HEK293 (cell line): ENCODE data around the gene JMJD6.
A peak's percentile ranks its signal among the peaks of the same experiment; 100 is the strongest.

Experiments
- CTCF ChIA-PET: fragments of 350-600 bp; formaldehyde crosslinking; extraction: SDS; loops from one replicate; lab custom pipeline; 2021; ENCODE audit warnings: antibody characterized with exemption; lab: Yijun Ruan, JAX
- POLR2A ChIA-PET: fragments of 300-600 bp; formaldehyde crosslinking; extraction: SDS; loops from one replicate; lab custom pipeline; 2020; ENCODE audit warnings: antibody characterized with exemption, inconsistent platforms; lab: Yijun Ruan, JAX
- H3K27ac ChIP-seq: fragments of 200-500 bp; sonication (Bioruptor generic); 2 replicates; pipeline ENCODE4 v1.5.1; 2014; ENCODE audit warnings: low read depth, low read length, control low read depth, inconsistent platforms; ENCODE audit errors: extremely low read depth
- H3K36me3 ChIP-seq, 2 experiments: fragments of 200-500 bp in 1 of 2; sonication (Bioruptor generic) in 1 of 2; 1 replicate in 1 of 2; 2 replicates in 1 of 2; pipeline ENCODE4 v1.5.1; 2014 to 2017; ENCODE audit warnings: inconsistent platforms in 2 of 2, low read length in 2 of 2; ENCODE audit not compliant: control insufficient read depth in 2 of 2, insufficient read depth in 1 of 2
- H3K4me1 ChIP-seq: fragments of 200-500 bp; sonication (Bioruptor generic); 2 replicates; pipeline ENCODE4 v1.5.1; 2014; ENCODE audit warnings: mild to moderate bottlenecking, low read length, inconsistent platforms; ENCODE audit not compliant: control insufficient read depth, insufficient read depth
- H3K4me3 ChIP-seq: 2 replicates; pipeline ENCODE4 v1.5.1; 2011; ENCODE audit warnings: low read depth, mild to moderate bottlenecking, control low read depth, low read length, moderate library complexity
- H3K9me3 ChIP-seq: fragments of 200-500 bp; sonication (Bioruptor generic); 2 replicates; pipeline ENCODE4 v1.5.1; 2014; ENCODE audit warnings: low read depth, low read length, inconsistent platforms; ENCODE audit not compliant: control insufficient read depth, insufficient read depth
- GLIS2 ChIP-seq: fragments of 450-650 bp; formaldehyde crosslinking; IDR thresholded peaks from 2 replicates; pipeline ENCODE4 v1.5.1; 2016; ENCODE audit warnings: missing biosample characterization, missing genetic modification characterization
- HOXD13 ChIP-seq: sonication (generic); formaldehyde crosslinking; IDR thresholded peaks from 2 replicates; pipeline ENCODE4 v1.8.0; 2022; ENCODE audit warnings: missing genetic modification reagents, borderline replicate concordance
- MEIS1 ChIP-seq: sonication (generic); formaldehyde crosslinking; IDR thresholded peaks from 2 replicates; pipeline ENCODE4 v1.8.1; 2022; ENCODE audit warnings: missing genetic modification reagents, mild to moderate bottlenecking, borderline replicate concordance
- PRDM6 ChIP-seq: fragments of 450-650 bp; formaldehyde crosslinking; IDR thresholded peaks from 2 replicates; pipeline ENCODE4 v1.5.1; 2017; ENCODE audit warnings: missing biosample characterization, missing genetic modification characterization
- ZBTB17 ChIP-seq: fragments of 450-650 bp; formaldehyde crosslinking; IDR thresholded peaks from 2 replicates; pipeline ENCODE4 v1.5.1; 2016; ENCODE audit warnings: missing biosample characterization, missing genetic modification characterization
- ZBTB20 ChIP-seq: fragments of 450-650 bp; formaldehyde crosslinking; IDR thresholded peaks from 2 replicates; pipeline ENCODE4 v1.5.1; 2016; ENCODE audit warnings: missing biosample characterization, missing genetic modification characterization
- ZBTB7A ChIP-seq: fragments of 450-650 bp; formaldehyde crosslinking; IDR thresholded peaks from 2 replicates; pipeline ENCODE4 v1.5.1; 2016; ENCODE audit warnings: low read depth, missing biosample characterization, missing genetic modification characterization
- ZNF19 ChIP-seq: fragments of 450-650 bp; formaldehyde crosslinking; IDR thresholded peaks from 2 replicates; pipeline ENCODE4; 2016; ENCODE audit warnings: missing biosample characterization, missing genetic modification characterization, low read depth
- ZNF2 ChIP-seq: fragments of 450-650 bp; formaldehyde crosslinking; IDR thresholded peaks from 2 replicates; pipeline ENCODE4 v1.5.1; 2016; ENCODE audit warnings: missing biosample characterization, missing genetic modification characterization
- ZNF202 ChIP-seq: fragments of 450-650 bp; formaldehyde crosslinking; IDR thresholded peaks from 2 replicates; pipeline ENCODE4 v1.5.1; 2016; ENCODE audit warnings: missing biosample characterization, missing genetic modification characterization, borderline replicate concordance
- ZNF248 ChIP-seq: fragments of 450-650 bp; formaldehyde crosslinking; IDR thresholded peaks from 2 replicates; pipeline ENCODE4 v1.5.1; 2017; ENCODE audit warnings: missing biosample characterization, missing genetic modification characterization
- ZNF26 ChIP-seq: fragments of 450-650 bp; formaldehyde crosslinking; IDR thresholded peaks from 2 replicates; pipeline ENCODE4 v1.5.1; 2016; ENCODE audit warnings: missing biosample characterization, missing genetic modification characterization
- ZNF302 ChIP-seq: fragments of 450-650 bp; formaldehyde crosslinking; IDR thresholded peaks from 2 replicates; pipeline ENCODE4 v1.5.1; 2016; ENCODE audit warnings: missing biosample characterization, missing genetic modification characterization, low read depth
- ZNF311 ChIP-seq: fragments of 450-650 bp; formaldehyde crosslinking; IDR thresholded peaks from 2 replicates; pipeline ENCODE4 v1.5.1; 2017; ENCODE audit warnings: missing biosample characterization, missing genetic modification characterization, borderline replicate concordance
- ZNF391 ChIP-seq: fragments of 450-650 bp; formaldehyde crosslinking; IDR thresholded peaks from 2 replicates; pipeline ENCODE4 v1.5.1; 2016; ENCODE audit warnings: low read depth, missing biosample characterization, missing genetic modification characterization, borderline replicate concordance
- ZNF549 ChIP-seq: fragments of 450-650 bp; IDR thresholded peaks from 2 replicates; pipeline ENCODE4 v1.5.1; 2018; ENCODE audit warnings: missing biosample characterization, missing genetic modification characterization, mild to moderate bottlenecking, inconsistent platforms, moderate library complexity
- ZNF561 ChIP-seq: fragments of 450-650 bp; IDR thresholded peaks from 2 replicates; pipeline ENCODE4 v1.5.1; 2018; ENCODE audit warnings: missing biosample characterization, missing genetic modification characterization, borderline replicate concordance
- ZNF626 ChIP-seq: fragments of 450-650 bp; sonication (Bioruptor Pico); formaldehyde crosslinking; IDR thresholded peaks from 2 replicates; pipeline ENCODE4 v1.5.1; 2018; ENCODE audit warnings: missing biosample characterization, missing genetic modification characterization, inconsistent platforms
- ZNF664 ChIP-seq: fragments of 450-650 bp; formaldehyde crosslinking; IDR thresholded peaks from 2 replicates; pipeline ENCODE4 v1.5.1; 2016; ENCODE audit warnings: missing biosample characterization, missing genetic modification characterization
- ZNF692 ChIP-seq: fragments of 450-650 bp; formaldehyde crosslinking; IDR thresholded peaks from 2 replicates; pipeline ENCODE4 v1.5.1; 2016; ENCODE audit warnings: missing biosample characterization, missing genetic modification characterization
- ZNF776 ChIP-seq: fragments of 450-650 bp; formaldehyde crosslinking; IDR thresholded peaks from 2 replicates; pipeline ENCODE4 v1.5.0; 2017; ENCODE audit warnings: missing biosample characterization, missing genetic modification characterization, borderline replicate concordance
- ZNF791 ChIP-seq: fragments of 450-650 bp; formaldehyde crosslinking; IDR thresholded peaks from 2 replicates; pipeline ENCODE4 v1.5.1; 2016; ENCODE audit warnings: missing biosample characterization, missing genetic modification characterization
- ZNF837 ChIP-seq: fragments of 450-650 bp; formaldehyde crosslinking; IDR thresholded peaks from 2 replicates; pipeline ENCODE4 v1.5.1; 2016; ENCODE audit warnings: missing biosample characterization, missing genetic modification characterization
- ZSCAN30 ChIP-seq: fragments of 450-650 bp; IDR thresholded peaks from 2 replicates; pipeline ENCODE4 v1.5.1; 2018; ENCODE audit warnings: missing biosample characterization, mild to moderate bottlenecking, missing genetic modification characterization, moderate library complexity
- TF ChIP-seq, protein P1 (sequence below): sonication (generic); formaldehyde crosslinking; IDR thresholded peaks from 2 replicates; pipeline ENCODE4 v1.8.1; 2022; ENCODE audit warnings: mild to moderate bottlenecking, moderate library complexity, missing genetic modification reagents
- TF ChIP-seq, protein P2 (sequence below): fragments of 450-650 bp; formaldehyde crosslinking; IDR thresholded peaks from 2 replicates; pipeline ENCODE4 v1.5.1; 2016; ENCODE audit warnings: missing biosample characterization, missing genetic modification characterization
- TF ChIP-seq, protein P3 (sequence below): fragments of 450-650 bp; formaldehyde crosslinking; IDR thresholded peaks from 2 replicates; pipeline ENCODE4 v1.5.1; 2016; ENCODE audit warnings: missing biosample characterization, missing genetic modification characterization
- TF ChIP-seq, protein P4 (sequence below): fragments of 450-650 bp; formaldehyde crosslinking; IDR thresholded peaks from 2 replicates; pipeline ENCODE4 v1.5.1; 2016; ENCODE audit warnings: missing biosample characterization, missing genetic modification characterization

The JMJD6 gene

GRCh38 chr17:76726231-76726775, at the start of gene JMJD6:
TSS of gene JMJD6 (minus strand) at chr17:76726606. CDS start at chr17:76726475, 131 bp downstream.
- peaks cover 7% of the 10 kb centered on the region for H3K4me1 ChIP-seq
- ChIA-PET CTCF (interaction anchor here (0.6 to 8.7 kb wide), 5 partner anchors 9 to 481 kb away, joined by 3 to 68 read pairs (median 3); partner anchors contain the start of gene MXRA7), POLR2A (interaction anchor here (0.6 to 4.6 kb wide), 8 partner anchors 9 to 170 kb away, joined by 3 to 68 read pairs (median 6); partner anchors contain the start of genes MFSD11 and SRSF2)
- peak within 1 kb of the TSS; percentile 93 for H3K4me3 ChIP-seq
- H3K9me3 ChIP-seq, result no peaks in the 10 kb centered on the region
- peak within 1 kb of the TSS; percentile 97 for H3K27ac ChIP-seq
- peaks cover 37 to 52% of the 10 kb centered on the region in 2 experiments for H3K36me3 ChIP-seq
- no peak for TF ChIP-seq ZNF664 (tag by site-specific recombination)
- TF ChIP-seq, protein P1, sequence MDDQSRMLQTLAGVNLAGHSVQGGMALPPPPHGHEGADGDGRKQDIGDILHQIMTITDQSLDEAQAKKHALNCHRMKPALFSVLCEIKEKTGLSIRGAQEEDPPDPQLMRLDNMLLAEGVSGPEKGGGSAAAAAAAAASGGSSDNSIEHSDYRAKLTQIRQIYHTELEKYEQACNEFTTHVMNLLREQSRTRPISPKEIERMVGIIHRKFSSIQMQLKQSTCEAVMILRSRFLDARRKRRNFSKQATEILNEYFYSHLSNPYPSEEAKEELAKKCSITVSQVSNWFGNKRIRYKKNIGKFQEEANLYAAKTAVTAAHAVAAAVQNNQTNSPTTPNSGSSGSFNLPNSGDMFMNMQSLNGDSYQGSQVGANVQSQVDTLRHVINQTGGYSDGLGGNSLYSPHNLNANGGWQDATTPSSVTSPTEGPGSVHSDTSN (CRISPR knock-in tag), result no peak; the same call in none of the 2 replicates
- TF ChIP-seq ZNF26 (tag by site-specific recombination), result no peak
- TF ChIP-seq ZBTB20, result peak; percentile 96
- TF ChIP-seq ZNF311 (tag by site-specific recombination), result no peak
- no peak; the same call in 1 of the 2 replicates for TF ChIP-seq ZNF837 (tag by site-specific recombination)
- peak; percentile 33; the same call in 1 of the 2 replicates for TF ChIP-seq GLIS2 (tag by site-specific recombination)
- TF ChIP-seq ZNF549, result no peak
- TF ChIP-seq PRDM6 (tag by site-specific recombination), result no peak
- peak; percentile 36; the same call in 1 of the 2 replicates for TF ChIP-seq ZSCAN30
- TF ChIP-seq, protein P2, sequence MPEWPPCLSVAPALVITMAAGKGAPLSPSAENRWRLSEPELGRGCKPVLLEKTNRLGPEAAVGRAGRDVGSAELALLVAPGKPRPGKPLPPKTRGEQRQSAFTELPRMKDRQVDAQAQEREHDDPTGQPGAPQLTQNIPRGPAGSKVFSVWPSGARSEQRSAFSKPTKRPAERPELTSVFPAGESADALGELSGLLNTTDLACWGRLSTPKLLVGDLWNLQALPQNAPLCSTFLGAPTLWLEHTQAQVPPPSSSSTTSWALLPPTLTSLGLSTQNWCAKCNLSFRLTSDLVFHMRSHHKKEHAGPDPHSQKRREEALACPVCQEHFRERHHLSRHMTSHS, result no peak
- TF ChIP-seq ZNF302 (tag by site-specific recombination), result no peak
- no peak for TF ChIP-seq ZBTB7A (tag by site-specific recombination)
- no peak for TF ChIP-seq ZNF19 (tag by site-specific recombination)
- TF ChIP-seq, protein P3, sequence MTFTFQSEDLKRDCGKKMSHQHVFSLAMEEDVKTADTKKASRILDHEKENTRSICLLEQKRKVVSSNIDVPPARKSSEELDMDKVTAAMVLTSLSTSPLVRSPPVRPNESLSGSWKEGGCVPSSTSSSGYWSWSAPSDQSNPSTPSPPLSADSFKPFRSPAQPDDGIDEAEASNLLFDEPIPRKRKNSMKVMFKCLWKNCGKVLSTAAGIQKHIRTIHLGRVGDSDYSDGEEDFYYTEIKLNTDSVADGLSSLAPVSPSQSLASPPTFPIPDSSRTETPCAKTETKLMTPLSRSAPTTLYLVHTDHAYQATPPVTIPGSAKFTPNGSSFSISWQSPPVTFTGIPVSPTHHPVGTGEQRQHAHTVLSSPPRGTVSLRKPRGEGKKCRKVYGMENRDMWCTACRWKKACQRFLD (tag by site-specific recombination), result no peak
- peak; percentile 61; the same call in 1 of the 2 replicates for TF ChIP-seq ZNF561 (tag by site-specific recombination)
- TF ChIP-seq ZNF391, result no peak
- TF ChIP-seq ZNF2 (tag by site-specific recombination), result peak; percentile 32
- no peak for TF ChIP-seq ZNF626 (tag by site-specific recombination)
- no peak for TF ChIP-seq MEIS1 (CRISPR knock-in tag)
- no peak for TF ChIP-seq ZNF248 (tag by site-specific recombination)
- TF ChIP-seq ZNF791 (tag by site-specific recombination), result no peak
- no peak for TF ChIP-seq HOXD13 (CRISPR knock-in tag)
- no peak for TF ChIP-seq ZNF776 (tag by site-specific recombination)
- TF ChIP-seq ZNF692 (tag by site-specific recombination), result 0 out of 2 replicates have a peak, but pooled peaks have one; percentile 14
- TF ChIP-seq, protein P4, sequence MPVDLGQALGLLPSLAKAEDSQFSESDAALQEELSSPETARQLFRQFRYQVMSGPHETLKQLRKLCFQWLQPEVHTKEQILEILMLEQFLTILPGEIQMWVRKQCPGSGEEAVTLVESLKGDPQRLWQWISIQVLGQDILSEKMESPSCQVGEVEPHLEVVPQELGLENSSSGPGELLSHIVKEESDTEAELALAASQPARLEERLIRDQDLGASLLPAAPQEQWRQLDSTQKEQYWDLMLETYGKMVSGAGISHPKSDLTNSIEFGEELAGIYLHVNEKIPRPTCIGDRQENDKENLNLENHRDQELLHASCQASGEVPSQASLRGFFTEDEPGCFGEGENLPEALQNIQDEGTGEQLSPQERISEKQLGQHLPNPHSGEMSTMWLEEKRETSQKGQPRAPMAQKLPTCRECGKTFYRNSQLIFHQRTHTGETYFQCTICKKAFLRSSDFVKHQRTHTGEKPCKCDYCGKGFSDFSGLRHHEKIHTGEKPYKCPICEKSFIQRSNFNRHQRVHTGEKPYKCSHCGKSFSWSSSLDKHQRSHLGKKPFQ, result 0 out of 2 replicates have a peak, but pooled peaks have one; percentile 12
- peak; percentile 45; the same call in 1 of the 2 replicates for TF ChIP-seq ZBTB17 (tag by site-specific recombination)
- no peak for TF ChIP-seq ZNF202
